A673 (cell line): ENCODE data around the gene BTBD9.

Experiments
- CTCF ChIP-seq: fragments of 300-800, 200-600 bp; sonication (generic); conservative IDR thresholded peaks from 2 replicates; pipeline ENCODE4 v1.5.1; 2017; ENCODE audit warnings: low read depth, mild to moderate bottlenecking, antibody characterized with exemption, low read length, moderate library complexity, mixed read lengths
- EZH2 ChIP-seq: fragments of 200-600 bp; sonication (generic); IDR thresholded peaks from 2 replicates; pipeline ENCODE4 v1.6.1; 2017; ENCODE audit warnings: borderline replicate concordance, low read depth, mild to moderate bottlenecking, mixed read lengths, antibody characterized with exemption, low read length; ENCODE audit not compliant: poor library complexity, severe bottlenecking

- TF ChIP-seq CTCF (no peak), EZH2 (no peak)
Measured at GRCh38 chr6:38233161-38233791, 406.5 kb downstream of the BTBD9 start.
